Thyroid gland (tissue), 4 donors: Measurements from ENCODE around the gene HAND2. TPM values are rescaled to one million over a fixed set of nuclear protein-coding genes. Genes with fewer than 3 reads are reported as not detected.

Experiments used
- DNase-seq, 2 donors: peaks; one replicate each; pipeline ENCODE4 v3.0.0-alpha.2; 2019
- H3K27ac ChIP-seq, 3 donors: fragments of 200-600 bp; sonication (generic); 1 replicate in 2 of 3; 2 replicates in 1 of 3; pipeline ENCODE4 v1.5.1; 2016 to 2019; ENCODE audit warnings: mild to moderate bottlenecking in 1 of 3, moderate library complexity in 1 of 3
- H3K27me3 ChIP-seq: fragments of 200-600 bp; sonication (generic); one replicate; pipeline ENCODE4 v1.5.1; 2019
- H3K36me3 ChIP-seq, 2 donors: fragments of 200-600 bp; sonication (generic); one replicate each; pipeline ENCODE4 v1.5.1; 2016 to 2019
- H3K4me1 ChIP-seq, 2 donors: fragments of 200-600 bp; sonication (generic); one replicate each; pipeline ENCODE4 v1.5.1; 2017 to 2019
- H3K4me3 ChIP-seq, 3 donors: fragments of 200-600 bp; sonication (generic); replicated peaks in 1 of 3; 1 replicate in 2 of 3; 2 replicates in 1 of 3; pipeline ENCODE4 v1.5.1; 2016; ENCODE audit warnings: mild to moderate bottlenecking in 1 of 3
- H3K9me3 ChIP-seq: fragments of 200-600 bp; sonication (generic); one replicate; pipeline ENCODE4 v1.5.1; 2017
- POLR2A ChIP-seq, 2 donors: fragments of 450-650 bp; IDR thresholded peaks; one replicate each; pipeline ENCODE4 v1.6.1; 2017; ENCODE audit warnings: antibody characterized with exemption in 2 of 2, mild to moderate bottlenecking in 2 of 2, moderate library complexity in 1 of 2
- WGBS, 2 donors: methylation state at CpG; one replicate each; pipeline ENCODE4 v1.1.5; 2017; 5-methylcytosine and 5-hydroxymethylcytosine counted together
- intact Hi-C: fragments of 100-400 bp; cut with DNase I; formaldehyde crosslinking; loops from one replicate; pipeline ENCODE4 v1.15.1; 2023
- total RNA-seq, 4 donors: library from RNA; depleted of rRNA; stranded (reverse); fragments of >200 nt; gene quantifications; one replicate each; pipeline ENCODE4 v1.2.3, GENCODE V29; 2016
- TF ChIP-seq, protein P1 (sequence below), 6 experiments: fragments of 200-600 bp in 3 of 6; fragments of 450-650 bp in 3 of 6; sonication (generic) in 3 of 6; IDR thresholded peaks; one replicate each; pipeline ENCODE4 v1.5.1; 2016 to 2019; ENCODE audit warnings: antibody characterized with exemption in 6 of 6, mild to moderate bottlenecking in 2 of 6, inconsistent platforms in 1 of 6, moderate library complexity in 1 of 6

The HAND2 gene
- total RNA-seq, 4 donors from 2014 or later, result 2.0 to 8.9 (median 4.0) TPM

DNA sequence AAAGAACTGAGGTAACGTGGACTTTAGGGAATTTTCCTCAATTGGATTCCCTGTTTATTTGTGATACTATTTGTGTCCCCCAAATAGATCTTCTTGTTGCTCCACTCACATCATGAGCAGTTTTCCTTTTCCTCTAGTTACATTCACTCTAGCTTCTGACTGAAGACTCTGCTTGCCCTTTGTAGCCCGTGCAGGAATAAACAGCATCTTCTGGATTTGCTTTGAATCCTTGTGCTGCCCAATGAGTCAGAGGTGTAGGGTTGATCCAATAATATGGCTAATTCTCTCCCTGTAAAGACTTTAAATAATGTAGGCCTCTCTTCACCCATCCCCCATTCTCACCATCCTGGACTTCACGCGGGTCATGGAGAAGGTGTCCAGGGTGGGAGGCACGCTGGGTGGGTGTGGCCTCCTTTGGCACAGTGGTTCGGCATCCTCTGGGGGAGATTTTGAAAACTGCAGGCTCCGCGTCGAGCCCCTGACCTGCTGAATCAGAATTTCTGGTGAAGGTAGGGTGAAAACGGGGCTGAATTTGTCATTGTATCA lies 9.0 kb downstream of the HAND2 start:
- no peaks in the 10 kb centered on the region for H3K9me3 ChIP-seq
- peaks cover 18 to 39% of the 10 kb centered on the region in 2 donors for H3K4me1 ChIP-seq
- TF ChIP-seq, protein P1, sequence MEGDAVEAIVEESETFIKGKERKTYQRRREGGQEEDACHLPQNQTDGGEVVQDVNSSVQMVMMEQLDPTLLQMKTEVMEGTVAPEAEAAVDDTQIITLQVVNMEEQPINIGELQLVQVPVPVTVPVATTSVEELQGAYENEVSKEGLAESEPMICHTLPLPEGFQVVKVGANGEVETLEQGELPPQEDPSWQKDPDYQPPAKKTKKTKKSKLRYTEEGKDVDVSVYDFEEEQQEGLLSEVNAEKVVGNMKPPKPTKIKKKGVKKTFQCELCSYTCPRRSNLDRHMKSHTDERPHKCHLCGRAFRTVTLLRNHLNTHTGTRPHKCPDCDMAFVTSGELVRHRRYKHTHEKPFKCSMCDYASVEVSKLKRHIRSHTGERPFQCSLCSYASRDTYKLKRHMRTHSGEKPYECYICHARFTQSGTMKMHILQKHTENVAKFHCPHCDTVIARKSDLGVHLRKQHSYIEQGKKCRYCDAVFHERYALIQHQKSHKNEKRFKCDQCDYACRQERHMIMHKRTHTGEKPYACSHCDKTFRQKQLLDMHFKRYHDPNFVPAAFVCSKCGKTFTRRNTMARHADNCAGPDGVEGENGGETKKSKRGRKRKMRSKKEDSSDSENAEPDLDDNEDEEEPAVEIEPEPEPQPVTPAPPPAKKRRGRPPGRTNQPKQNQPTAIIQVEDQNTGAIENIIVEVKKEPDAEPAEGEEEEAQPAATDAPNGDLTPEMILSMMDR (IDR thresholded peaks at IDR 0.05), result no peak
- no peak for TF ChIP-seq POLR2A (IDR thresholded peaks at IDR 0.05)
- H3K36me3 ChIP-seq, result no peaks in the 10 kb centered on the region
- H3K27ac ChIP-seq, result no peak overlapping the region
- no peak for DNase-seq
- WGBS, 2 donors, result 27 to 38% methylated on average over 10 of the region's 10 CpGs
- intact Hi-C loops, result no loop called here
- H3K4me3 ChIP-seq, result no peak overlapping the region
- H3K27me3 ChIP-seq, result peaks cover 66% of the 10 kb centered on the region

DNA sequence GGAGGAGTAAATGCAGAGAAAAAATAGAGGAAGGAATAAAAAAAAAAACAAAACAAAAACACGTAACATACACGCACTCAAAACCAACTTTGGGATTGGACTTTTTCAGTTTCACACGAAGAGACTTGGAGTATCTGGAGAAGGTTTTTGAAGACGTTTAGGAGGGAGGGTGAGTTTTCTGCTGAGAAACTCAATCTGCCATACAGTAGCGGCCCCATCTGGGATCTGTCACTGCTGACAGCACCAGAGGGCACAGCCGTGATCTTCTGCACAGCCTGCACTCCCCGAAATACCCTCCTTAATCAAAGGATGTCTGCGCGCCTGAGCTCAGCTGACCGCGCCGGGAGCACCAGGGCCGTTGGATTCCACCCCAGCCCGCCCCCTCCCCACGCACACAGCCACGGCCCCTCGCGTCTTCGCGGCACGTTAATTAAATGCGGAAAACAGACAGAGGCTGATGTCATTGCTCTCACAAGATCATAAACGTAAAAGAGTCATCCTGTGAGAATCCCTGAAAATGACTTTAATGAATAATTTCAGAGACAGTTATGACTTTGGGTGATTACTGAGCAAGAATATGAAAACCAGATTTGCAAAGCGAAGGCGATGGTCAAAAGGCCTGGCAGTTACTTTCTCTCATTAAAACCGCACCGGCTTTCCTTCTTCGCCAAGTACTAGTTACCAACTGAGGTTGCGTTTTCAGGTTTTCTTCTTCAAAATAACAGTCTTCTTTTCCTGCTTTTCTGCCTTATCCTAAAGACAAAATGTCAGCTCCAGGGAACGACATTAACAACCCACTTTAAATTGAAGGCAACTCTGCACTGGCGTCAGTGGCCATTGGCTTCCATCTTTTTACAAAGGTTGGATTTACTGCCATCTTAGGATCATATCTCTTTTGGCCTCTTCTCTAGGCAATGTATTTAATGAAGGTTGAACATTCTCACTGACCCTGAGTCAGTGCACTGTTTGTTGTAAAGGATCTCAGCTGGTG lies 10.6 kb downstream of the HAND2 start:
- 22 to 43% methylated on average over 31 of the region's 31 CpGs for WGBS, 2 donors
- DNase-seq, result no peak
- peaks cover 60% of the 10 kb centered on the region for H3K27me3 ChIP-seq

GRCh38 chr4:173518425-173519102 lies 11.5 kb downstream of the HAND2 start:
- 17 to 20% methylated on average over 41 to 42 of the region's 42 CpGs for WGBS, 2 donors
- DNase-seq, result no peak
- TF ChIP-seq, protein P1 (IDR thresholded peaks at IDR 0.05), result no peak
- TF ChIP-seq POLR2A (IDR thresholded peaks at IDR 0.05), result no peak
- Histone ChIP-seq H3K4me1 (peaks cover 18 to 39% of the 10 kb centered on the region in 2 donors), H3K27me3 (peaks cover 60% of the 10 kb centered on the region), H3K9me3 (no peaks in the 10 kb centered on the region), H3K4me3 (no peak overlapping the region), H3K36me3 (no peaks in the 10 kb centered on the region), H3K27ac (peak overlapping the region in 1 of 3 donors; percentile 35)
- intact Hi-C loops, result no loop called here

More for the DNA sequence above, 10.6 kb downstream of the HAND2 start:
- H3K4me3 ChIP-seq, result no peak overlapping the region
- intact Hi-C loops, result no loop called here
- peaks cover 18 to 39% of the 10 kb centered on the region in 2 donors for H3K4me1 ChIP-seq
- TF ChIP-seq, protein P1 (IDR thresholded peaks at IDR 0.05), result no peak
- TF ChIP-seq POLR2A (IDR thresholded peaks at IDR 0.05), result no peak
- H3K36me3 ChIP-seq, result no peaks in the 10 kb centered on the region
- no peaks in the 10 kb centered on the region for H3K9me3 ChIP-seq
- no peak overlapping the region for H3K27ac ChIP-seq

DNA sequence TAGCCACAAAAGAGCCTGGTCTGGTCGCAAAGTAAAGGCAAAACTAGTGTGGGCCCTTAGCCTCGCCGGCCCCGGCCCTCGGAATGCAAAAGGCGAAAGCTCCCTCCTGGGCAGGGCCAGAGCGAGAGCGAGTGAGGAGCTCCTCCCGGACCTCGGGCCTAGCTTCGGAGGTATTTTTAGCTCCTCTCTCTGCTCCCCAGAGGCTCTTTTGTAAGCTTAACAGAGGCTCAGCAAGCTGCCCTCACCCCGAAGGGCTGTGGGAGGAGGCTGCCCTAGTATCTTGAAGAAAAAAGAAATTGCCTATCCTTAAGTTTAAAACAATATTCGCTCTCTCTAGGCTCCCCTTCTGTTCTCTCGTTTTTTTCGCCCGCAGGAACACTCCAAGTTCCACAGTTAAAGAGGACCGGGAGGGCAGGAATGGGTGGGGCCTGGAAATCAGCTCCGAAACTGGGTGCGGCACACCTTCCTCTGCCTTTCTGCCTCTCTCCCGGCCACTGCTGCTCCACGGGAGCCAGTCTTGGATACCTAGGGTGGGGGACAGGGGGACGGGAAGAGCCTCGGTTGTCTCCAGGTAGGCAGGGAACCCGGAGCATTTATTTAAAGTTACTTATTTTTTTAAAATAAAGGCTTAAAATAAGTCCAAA lies 12.1 kb downstream of the HAND2 start:
- DNase-seq, result no peak
- intact Hi-C loops, result no loop called here
- H3K27ac ChIP-seq, result peak overlapping the region in 2 of 3 donors; percentile 24 to 35
- no peak for TF ChIP-seq POLR2A (IDR thresholded peaks at IDR 0.05)
- TF ChIP-seq, protein P1 (IDR thresholded peaks at IDR 0.05), result no peak
- no peak overlapping the region for H3K4me3 ChIP-seq
- peaks cover 57% of the 10 kb centered on the region for H3K27me3 ChIP-seq
- H3K9me3 ChIP-seq, result no peaks in the 10 kb centered on the region
- 9 to 29% methylated on average over 19 to 24 of the region's 24 CpGs for WGBS, 2 donors
- H3K36me3 ChIP-seq, result no peaks in the 10 kb centered on the region
- H3K4me1 ChIP-seq, result peaks cover 18 to 35% of the 10 kb centered on the region in 2 donors
